HG02571 (cell line): ENCODE data around the gene MDM2.

Experiments
- ATAC-seq: cut with Tn5 transposase; IDR thresholded peaks from one replicate; pipeline ENCODE4 v1.9.1; 2021; ENCODE audit warnings: mild to moderate bottlenecking, moderate library complexity; ENCODE audit not compliant: unreplicated experiment

The MDM2 gene

DNA sequence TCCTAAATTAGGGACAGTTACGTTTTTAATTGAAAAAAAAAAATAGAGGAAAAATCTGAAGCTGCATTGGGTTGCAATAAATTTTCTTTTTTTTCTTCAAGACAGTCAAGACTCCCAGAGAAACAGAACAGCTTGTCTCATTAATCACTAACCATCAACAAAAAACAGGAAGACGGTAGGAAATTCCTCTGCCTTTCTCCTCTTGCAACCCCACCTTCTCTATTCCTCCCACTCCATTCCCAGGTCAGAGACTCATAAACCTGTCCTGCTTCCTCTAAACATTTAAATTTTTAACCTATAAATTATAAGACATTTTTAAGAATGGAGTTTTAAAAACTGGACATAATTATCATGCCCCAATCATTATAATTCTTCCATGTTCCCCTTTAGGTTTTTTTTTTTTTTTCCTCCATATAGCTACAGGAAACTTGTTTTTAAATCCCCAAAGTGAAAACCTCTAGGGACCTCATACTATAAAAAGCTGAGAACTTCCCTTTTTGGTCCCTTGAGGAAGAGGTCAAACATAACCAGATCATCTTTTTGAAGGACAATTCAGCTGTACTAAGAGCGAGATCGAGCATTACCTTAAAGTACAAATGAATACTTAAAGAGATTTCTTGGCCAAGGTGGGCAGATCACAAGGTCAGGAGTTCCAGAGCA lies 89.0 kb downstream of the MDM2 start:
- no peak for ATAC-seq

DNA sequence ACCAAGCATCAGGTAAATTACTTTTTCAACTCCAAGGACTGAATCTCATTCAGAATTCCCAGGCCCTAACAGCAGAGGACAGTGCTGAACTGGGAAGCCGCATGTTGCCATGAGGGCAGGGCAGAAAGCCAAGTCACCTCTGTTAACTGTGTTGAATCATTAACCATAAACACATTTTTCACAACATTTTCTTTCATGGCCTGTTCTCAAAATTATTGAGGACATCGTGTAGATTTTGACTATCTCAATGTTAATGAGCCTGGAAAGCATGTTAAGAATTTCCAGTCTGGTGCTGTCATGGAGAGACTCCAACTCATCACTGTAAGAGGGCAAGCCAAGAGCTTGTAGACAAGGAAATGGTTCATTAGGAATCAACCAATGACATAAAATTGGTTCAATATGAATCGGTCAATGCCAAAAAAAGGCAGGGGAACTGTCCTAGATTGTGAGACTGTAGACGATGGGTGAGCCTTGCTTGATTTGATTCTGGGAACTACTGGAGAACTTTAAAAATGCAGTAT lies 91.3 kb downstream of the MDM2 start:
- ATAC-seq, result no peak

DNA sequence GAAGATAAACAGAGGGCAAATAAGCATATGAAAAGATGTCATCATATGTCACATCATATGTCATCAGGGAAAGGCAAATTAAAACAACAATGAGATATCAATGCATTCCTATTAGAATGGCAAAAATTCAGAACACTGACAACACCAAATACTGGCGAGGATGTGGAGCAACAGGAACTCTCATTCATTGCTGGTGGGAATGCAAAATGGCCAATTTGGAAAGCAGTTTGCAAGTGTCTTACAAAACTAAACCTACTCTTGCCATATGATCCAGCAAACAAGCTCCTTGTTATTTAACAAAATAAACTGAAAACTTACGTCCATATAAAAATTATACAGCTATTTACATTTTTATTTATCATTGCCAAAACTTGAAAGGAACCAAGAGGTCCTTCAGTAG lies 92.3 kb downstream of the MDM2 start:
- ATAC-seq, result no peak
